Measurements from ENCODE around the gene POLL. TPM values are rescaled to one million over a fixed set of nuclear protein-coding genes. Genes with fewer than 3 reads are reported as not detected.
"Not testable (repeated sequence)": the region's sequence is repeated elsewhere in the genome, so short reads cannot be mapped to it uniquely, and the experiment has no call there.

POLL gene
- polyA plus RNA-seq (2012; ENCODE audit: low read depth, missing spikeins), result 16.4 TPM

DNA sequence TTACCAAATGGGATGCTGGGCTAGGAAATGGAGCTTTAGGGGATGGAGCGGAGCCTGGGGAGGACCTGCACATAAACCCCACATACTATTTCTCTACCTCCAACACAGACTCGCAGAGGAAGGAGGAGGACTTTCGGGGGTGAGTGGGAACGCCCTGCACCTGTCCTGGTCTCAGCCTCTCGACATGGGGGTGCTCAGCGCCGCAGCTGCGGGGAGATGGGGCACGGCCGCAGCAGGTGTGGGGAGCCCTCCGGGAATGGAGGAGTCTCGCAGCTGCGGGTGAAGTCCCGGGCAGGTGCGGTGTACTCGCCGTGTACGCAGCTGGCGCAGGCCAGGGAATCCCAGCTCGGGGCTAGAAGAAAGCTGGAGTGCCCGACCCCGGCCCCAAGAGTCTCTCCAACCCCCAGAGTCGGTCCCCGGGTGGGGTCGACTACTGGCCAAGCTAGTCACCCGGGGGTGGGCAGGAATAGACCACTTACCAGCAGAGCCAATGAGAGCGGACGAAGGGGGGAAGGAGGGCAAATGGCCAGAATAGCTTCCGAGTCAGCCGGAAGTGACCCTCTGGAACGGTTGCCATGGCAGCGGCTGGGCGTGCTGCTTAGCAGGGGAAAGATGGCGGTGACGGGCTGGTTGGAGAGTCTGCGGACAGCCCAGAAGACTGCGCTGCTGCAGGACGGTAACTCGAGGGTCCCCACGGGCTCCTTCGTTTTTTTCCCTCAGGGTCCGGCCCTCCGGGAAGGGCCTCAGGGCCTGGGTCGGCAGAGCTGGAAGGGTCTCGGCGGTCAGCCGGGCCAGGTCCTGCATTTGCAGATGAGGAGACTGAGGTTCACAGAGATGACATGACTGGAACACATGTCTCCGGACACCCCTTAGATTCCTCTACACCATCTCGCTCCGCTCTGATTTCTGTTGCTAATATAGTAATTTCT lies at the start of gene POLL, which contains the start of gene DPCD:
TSS of gene POLL (minus strand) at position 533 of the 929 bp plus-strand sequence. CDS start 897 bp downstream, outside the sequence.
TSS of gene DPCD (plus strand) at position 597 of the 929 bp plus-strand sequence. CDS start at position 613, 16 bp downstream.
- peak; percentile 100 for FAIRE-seq

GRCh38 chr10:101633510-101633909 lies 45.5 kb upstream of the POLL start:
- FAIRE-seq; DNase-seq (ENCODE audit: insufficient read length, low spot score): not testable (repeated sequence)

More for the DNA sequence above, at the start of gene POLL, which contains the start of gene DPCD:
- DNase-seq (ENCODE audit: insufficient read length, low spot score), result peak; percentile 97
- TF ChIP-seq PAX5 (IDR thresholded peaks at IDR 0.05; ENCODE audit: insufficient read depth, low read length, severe bottlenecking), result no peak
- peak; percentile 67 for TF ChIP-seq TAF1 (IDR thresholded peaks at IDR 0.05; ENCODE audit: low read depth, low read length)
- TF ChIP-seq POLR2A (IDR thresholded peaks at IDR 0.05; ENCODE audit: low read depth, low read length), result peak; percentile 64
- TF ChIP-seq SPI1 (IDR thresholded peaks at IDR 0.05; ENCODE audit: low read depth, low read length), result 0 out of 2 replicates have a peak, but pooled peaks have one; percentile 15
- TF ChIP-seq POLR2AphosphoS5 (IDR thresholded peaks at IDR 0.05; ENCODE audit: low read depth, low read length), result peak; percentile 70

- FAIRE-seq, result no peak
- DNase-seq (ENCODE audit: insufficient read length, low spot score), result no peak
- TF ChIP-seq POU2F2 (IDR thresholded peaks at IDR 0.05; ENCODE audit: low read depth, low read length), result no peak
Observed at GRCh38 chr10:101631821-101632475, 43.9 kb upstream of the POLL start.

GRCh38 chr10:101630633-101630920 lies 42.5 kb upstream of the POLL start:
- FAIRE-seq (no peak), DNase-seq (ENCODE audit: insufficient read length, low spot score) (no peak)
- no peak for TF ChIP-seq POLR2AphosphoS5 (IDR thresholded peaks at IDR 0.05; ENCODE audit: low read depth, low read length)

DNA sequence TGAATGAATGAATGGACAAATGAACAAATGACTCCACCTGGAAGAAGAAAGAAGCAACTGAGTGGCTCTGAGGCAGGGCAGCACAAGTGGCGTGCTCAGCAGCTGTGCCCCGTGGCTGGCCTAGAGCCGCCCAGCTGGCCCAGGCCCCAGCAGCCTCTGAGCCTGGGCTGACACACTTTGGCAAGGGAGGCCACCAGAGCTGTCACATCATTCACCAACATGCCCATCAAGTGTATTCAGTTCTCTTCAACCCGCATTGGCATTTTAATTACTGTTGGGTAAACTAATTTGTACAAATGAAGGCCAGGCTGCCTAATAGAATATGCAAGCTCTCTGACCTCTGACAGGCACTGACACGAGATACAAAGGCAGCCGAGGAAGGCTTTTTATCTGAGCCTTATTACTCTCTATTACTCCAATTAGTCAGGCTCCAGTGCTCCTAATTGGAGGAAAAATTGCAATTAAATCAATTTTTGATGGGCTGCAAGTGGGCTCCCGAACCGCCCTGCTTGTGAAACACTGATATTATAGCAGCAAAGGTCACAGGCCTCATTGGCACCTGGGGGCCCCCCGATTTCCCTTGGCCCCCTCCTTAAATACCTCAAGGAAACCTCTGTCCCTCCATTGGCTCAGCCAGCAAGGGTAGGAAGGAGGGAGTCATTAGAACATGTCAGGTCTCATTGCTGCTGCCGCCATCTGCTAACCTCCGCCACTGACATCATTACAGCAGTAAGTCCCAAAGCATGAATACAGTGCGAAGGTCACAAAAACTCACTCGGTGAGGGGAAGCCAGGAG lies 42.0 kb upstream of the POLL start:
- FAIRE-seq (no peak), DNase-seq (ENCODE audit: insufficient read length, low spot score) (no peak)
- TF ChIP-seq TAF1 (IDR thresholded peaks at IDR 0.05; ENCODE audit: low read depth, low read length) (no peak), POLR2A (IDR thresholded peaks at IDR 0.05; ENCODE audit: low read depth, low read length) (no peak), POLR2AphosphoS5 (IDR thresholded peaks at IDR 0.05; ENCODE audit: low read depth, low read length) (no peak), POU2F2 (IDR thresholded peaks at IDR 0.05; ENCODE audit: low read depth, low read length) (no peak), SPI1 (IDR thresholded peaks at IDR 0.05; ENCODE audit: low read depth, low read length) (no peak), PAX5 (IDR thresholded peaks at IDR 0.05; ENCODE audit: insufficient read depth, low read length, severe bottlenecking) (no peak)

DNA sequence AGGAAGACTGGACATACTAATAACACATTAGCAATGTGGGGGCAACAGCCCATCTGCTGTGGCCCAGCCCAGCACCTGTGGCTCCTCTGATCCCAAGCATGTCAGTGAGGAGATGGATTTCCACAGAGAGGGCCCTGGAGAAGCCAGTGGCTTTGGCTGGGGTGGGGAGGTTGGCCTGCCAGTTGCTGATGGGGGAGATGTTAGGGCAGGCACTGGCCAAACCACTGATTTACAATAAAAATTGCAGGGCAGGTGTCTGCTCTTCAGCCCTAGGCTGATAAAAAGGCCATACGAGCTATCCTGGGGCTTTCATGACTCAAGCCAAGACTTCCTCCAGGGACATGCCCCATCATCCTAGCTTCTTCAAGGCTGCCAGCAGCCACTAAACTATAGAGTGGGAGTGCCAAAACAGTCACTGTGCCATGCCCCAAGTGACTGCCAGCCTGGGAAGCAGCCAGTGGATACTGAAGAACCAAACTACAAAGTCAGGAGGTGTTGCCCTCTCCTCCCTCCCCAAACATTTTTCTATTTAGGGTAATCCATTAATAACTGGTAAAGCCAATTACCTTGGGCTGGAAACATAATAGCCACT lies 37.9 kb upstream of the POLL start:
- FAIRE-seq (no peak), DNase-seq (ENCODE audit: insufficient read length, low spot score) (no peak)
- no peak for TF ChIP-seq POU2F2 (IDR thresholded peaks at IDR 0.05; ENCODE audit: low read depth, low read length)
- TF ChIP-seq POLR2AphosphoS5 (IDR thresholded peaks at IDR 0.05; ENCODE audit: low read depth, low read length), result no peak
- no peak for TF ChIP-seq TAF1 (IDR thresholded peaks at IDR 0.05; ENCODE audit: low read depth, low read length)
- no peak for TF ChIP-seq SPI1 (IDR thresholded peaks at IDR 0.05; ENCODE audit: low read depth, low read length)
- no peak for TF ChIP-seq POLR2A (IDR thresholded peaks at IDR 0.05; ENCODE audit: low read depth, low read length)
- TF ChIP-seq PAX5 (IDR thresholded peaks at IDR 0.05; ENCODE audit: insufficient read depth, low read length, severe bottlenecking), result no peak

DNA sequence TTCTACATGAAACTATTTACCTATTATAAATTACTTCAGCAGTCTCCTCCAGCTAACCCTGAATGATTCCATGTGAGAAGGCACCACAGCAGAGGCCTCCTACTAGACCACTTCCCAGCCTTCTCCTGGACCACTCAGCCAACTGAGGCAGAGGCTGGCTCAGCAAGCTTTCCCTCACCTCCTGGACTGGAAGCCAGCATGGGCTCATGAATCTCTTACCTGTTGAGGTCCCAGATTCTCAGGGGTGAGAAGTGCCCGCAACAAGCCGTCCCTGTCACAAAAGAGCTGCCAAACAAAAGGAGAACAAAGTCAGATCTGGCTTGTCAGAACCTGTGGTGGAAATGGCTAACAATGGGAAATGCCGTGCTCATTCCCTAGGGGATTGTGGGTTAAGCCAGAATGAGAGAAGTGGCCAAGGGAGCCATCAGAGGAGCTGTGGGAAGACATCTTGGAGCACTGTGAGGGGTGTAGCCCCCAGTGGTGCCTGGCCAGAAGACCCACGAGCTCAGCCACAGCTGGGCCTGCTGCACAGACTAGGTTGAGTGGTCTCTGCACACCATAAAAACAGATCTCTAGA lies 36.6 kb upstream of the POLL start:
- no peak for DNase-seq (ENCODE audit: insufficient read length, low spot score)
- TF ChIP-seq SPI1 (IDR thresholded peaks at IDR 0.05; ENCODE audit: low read depth, low read length) (no peak), PAX5 (IDR thresholded peaks at IDR 0.05; ENCODE audit: insufficient read depth, low read length, severe bottlenecking) (no peak), TAF1 (IDR thresholded peaks at IDR 0.05; ENCODE audit: low read depth, low read length) (no peak), POU2F2 (IDR thresholded peaks at IDR 0.05; ENCODE audit: low read depth, low read length) (no peak), POLR2AphosphoS5 (IDR thresholded peaks at IDR 0.05; ENCODE audit: low read depth, low read length) (no peak), POLR2A (IDR thresholded peaks at IDR 0.05; ENCODE audit: low read depth, low read length) (no peak)
- no peak for FAIRE-seq

DNA sequence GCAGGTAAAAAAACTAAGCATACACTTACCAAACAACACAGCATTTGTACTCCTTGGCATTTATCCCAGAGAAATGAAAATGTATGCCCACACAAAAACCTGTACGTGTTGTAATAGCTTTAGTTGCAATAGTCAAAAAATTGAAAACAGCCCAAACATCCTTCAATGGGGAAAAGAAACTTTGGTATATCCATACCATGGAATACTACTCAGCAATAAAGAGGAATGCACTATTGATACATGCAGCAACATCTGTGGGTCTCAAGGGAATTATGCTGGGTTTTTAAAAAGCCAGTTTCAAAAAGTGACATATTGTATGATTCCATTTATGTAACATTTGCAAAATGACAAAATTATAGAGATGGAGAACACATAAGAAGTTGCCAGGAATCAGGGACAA lies 35.5 kb upstream of the POLL start:
- no peak for FAIRE-seq
- TF ChIP-seq TAF1 (IDR thresholded peaks at IDR 0.05; ENCODE audit: low read depth, low read length), result no peak
- TF ChIP-seq POU2F2 (IDR thresholded peaks at IDR 0.05; ENCODE audit: low read depth, low read length), result no peak

GRCh38 chr10:101619983-101620382 lies 31.9 kb upstream of the POLL start:
- no peak for DNase-seq (ENCODE audit: insufficient read length, low spot score)
- TF ChIP-seq PAX5 (IDR thresholded peaks at IDR 0.05; ENCODE audit: insufficient read depth, low read length, severe bottlenecking), result no peak
- TF ChIP-seq SPI1 (IDR thresholded peaks at IDR 0.05; ENCODE audit: low read depth, low read length), result no peak
- TF ChIP-seq POU2F2 (IDR thresholded peaks at IDR 0.05; ENCODE audit: low read depth, low read length), result no peak
- no peak for TF ChIP-seq POLR2A (IDR thresholded peaks at IDR 0.05; ENCODE audit: low read depth, low read length)
- TF ChIP-seq POLR2AphosphoS5 (IDR thresholded peaks at IDR 0.05; ENCODE audit: low read depth, low read length), result no peak
- no peak for TF ChIP-seq TAF1 (IDR thresholded peaks at IDR 0.05; ENCODE audit: low read depth, low read length)
- FAIRE-seq, result no peak

More for the DNA sequence above, 35.5 kb upstream of the POLL start:
- no peak for DNase-seq (ENCODE audit: insufficient read length, low spot score)

Measured in GM12891 (cell line).